Stimulated activated naive CD4-positive, alpha-beta T cell (primary cell): ENCODE results near the gene CALCA.
"Not testable (repeated sequence)": the region's sequence is repeated elsewhere in the genome, so short reads cannot be mapped to it uniquely, and the experiment has no call there.

Experiments used
- DNase-seq, 6 experiments: peaks; one replicate each; lab custom pipeline; 2025; lab: John Stamatoyannopoulos, UW

The CALCA gene, protein sequence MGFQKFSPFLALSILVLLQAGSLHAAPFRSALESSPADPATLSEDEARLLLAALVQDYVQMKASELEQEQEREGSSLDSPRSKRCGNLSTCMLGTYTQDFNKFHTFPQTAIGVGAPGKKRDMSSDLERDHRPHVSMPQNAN

DNA sequence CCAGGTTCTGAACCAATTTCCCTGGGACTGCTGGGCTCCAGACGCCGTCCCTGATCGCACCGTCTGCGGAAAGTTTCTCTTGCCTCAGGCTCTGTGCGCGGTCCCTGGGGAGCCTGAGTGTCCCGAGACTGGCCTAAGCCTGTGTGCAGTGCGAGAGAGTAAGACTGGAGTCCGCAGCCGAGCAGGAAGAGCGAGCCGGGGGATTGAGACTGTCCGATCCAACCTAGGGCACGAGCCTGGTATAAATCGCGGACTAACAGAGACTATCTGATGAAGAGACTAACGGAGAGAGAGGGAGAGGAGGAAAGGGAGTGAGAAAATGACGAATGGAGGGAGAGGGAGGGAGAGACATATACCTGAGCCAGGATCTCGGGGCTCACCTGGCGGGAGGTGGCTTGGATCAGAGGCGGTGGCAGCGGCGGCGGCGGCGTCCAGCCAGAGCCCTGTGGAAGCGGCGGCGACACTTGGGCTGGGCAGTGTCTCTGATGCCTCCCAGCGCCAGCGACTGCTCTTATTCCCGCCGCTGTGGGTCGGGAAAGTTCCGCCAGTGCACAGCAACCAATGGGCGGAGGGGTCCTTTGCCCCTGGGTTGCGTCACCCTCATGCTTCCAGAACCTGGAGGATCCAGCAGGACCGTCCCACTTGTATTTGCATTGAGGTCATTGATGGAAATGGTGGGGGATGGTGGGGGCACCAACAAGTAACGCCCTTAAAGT lies at the start of gene CALCA:
Gene CALCA, minus strand, starts transcription at position 487 of the 716 bp plus-strand sequence. CDS start 1,159 bp downstream, outside the sequence.
- DNase-seq: no peak

DNA sequence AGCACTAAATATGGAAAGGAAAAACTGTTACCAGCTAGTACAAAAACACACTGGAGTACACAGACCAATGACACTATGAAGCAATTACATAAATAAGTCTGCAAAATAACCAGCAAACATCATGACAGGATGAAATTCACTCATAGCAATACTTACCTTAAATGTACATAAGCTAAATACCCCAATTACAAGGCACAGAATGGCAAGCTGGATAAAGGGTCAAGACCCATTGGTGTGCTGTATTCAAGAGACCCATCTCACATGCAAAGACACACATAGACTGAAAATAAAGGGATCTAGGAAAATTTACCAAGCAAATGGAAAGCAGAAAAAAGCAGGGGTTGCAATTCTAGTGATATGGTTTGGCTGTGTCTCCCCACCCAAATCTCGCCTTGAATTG lies 44.0 kb upstream of the CALCA start:
- no peak for DNase-seq

GRCh38 chr11:15011776-15012345 lies 39.7 kb upstream of the CALCA start:
- DNase-seq: no peak

GRCh38 chr11:15010865-15011264 lies 38.7 kb upstream of the CALCA start:
- DNase-seq: no peak

DNA sequence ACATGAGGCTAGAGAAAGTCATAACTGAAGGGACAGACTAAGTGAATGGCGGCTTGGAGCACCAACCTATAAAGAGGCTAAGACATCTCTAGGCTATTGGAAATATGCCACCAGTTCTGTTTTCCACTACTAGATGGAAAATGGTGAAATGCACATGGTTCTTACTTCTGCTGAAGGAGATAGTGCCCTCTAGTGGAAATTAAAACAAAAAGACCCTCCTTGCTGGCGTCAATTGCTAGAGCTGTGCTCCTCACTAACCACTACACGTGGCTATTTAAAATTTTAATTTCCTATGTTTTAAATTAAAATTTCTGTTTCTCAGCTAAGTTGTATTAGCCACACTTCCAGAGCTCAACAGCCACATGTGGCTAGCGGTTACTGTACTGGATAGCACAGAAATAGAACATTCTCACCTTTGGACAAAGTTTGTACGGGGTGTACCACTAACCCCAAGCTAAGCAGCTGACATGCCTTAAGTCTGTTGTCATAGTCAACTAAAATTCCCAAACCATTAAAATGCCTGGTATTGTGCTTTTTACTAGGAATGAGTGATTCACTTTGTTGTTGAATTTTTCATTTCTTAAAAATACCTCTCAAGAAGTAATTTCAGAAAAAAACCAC lies 34.1 kb upstream of the CALCA start:
- DNase-seq: peak in 3 of 6 experiments; percentile 1 to 25 (median 24)

DNA sequence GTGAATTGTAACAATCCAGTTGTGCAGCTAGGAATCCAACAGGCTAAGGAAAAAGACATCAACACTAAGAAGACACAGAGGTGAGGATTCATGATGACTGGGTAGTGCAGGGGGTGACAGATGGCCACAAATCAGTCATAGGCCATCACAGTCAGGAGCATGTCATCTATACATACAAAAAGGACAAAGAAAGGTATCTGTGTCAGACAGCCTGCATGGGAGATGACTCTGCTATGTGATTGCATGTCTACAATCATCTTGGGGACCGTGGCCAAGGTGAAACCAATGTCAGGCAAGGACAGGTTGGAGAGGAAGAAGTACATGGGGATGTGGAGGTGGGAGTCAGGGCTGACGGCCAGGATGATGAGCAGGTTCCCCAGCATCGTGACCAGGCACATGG lies 16.0 kb upstream of the CALCA start:
- DNase-seq: not testable (repeated sequence)

DNA sequence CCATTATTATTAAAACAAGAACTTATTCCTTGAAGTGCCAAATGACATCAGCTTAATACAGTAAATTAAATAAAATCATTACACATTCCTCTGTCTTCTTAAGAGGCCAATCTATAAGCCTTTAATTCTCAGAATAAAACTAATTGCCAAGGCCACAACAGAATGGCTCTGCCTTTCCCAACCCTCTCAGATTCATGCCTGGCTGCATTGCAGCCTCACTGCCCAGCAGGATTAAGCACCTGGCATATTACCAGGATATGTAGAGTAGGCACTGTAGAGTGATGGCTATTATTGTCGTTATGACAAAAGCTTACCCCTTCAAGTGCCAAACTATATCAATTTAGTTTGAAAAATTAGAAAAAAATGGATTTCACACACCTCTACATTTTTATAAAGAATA lies 9.4 kb upstream of the CALCA start:
- no peak for DNase-seq

DNA sequence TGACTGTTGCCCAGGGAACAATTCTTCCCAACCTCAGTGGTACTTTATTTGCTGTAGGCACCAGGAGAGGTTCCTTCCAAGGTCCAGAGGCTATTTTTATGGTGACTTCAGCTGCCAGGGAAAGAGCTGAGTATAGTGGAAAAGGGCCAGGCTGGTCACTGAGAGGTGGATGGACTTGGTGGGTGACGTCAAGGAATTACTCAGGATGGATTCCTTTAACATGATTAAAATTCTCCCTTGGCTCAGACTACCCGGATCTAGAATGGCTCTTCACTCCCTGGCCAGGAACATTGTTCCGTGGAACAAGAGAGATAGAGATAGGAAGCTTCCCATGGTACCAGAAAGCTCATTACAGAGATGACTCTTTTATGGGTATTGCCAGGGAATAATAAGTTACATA lies 8.7 kb upstream of the CALCA start:
- no peak for DNase-seq

- DNase-seq: no peak
These were observed 5.1 kb upstream of the CALCA start for GRCh38 chr11:14977101-14977880.

DNA sequence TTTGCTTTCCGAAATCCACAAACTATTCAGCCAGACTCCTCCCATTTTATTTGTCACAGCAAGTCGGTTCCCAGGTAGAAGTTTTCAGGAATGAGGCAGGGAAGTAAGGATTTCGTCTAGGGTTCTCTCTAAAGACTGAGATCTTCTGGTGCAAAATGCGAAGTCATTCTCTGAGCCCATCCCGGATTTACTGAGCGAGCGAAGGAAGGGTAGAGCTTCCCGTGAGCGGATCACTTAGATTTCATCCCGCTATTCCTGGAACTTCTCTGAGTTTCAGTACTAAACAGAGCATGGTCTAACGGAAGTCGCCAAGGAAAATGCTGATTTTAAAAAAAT lies 3.1 kb upstream of the CALCA start:
- DNase-seq: no peak

DNA sequence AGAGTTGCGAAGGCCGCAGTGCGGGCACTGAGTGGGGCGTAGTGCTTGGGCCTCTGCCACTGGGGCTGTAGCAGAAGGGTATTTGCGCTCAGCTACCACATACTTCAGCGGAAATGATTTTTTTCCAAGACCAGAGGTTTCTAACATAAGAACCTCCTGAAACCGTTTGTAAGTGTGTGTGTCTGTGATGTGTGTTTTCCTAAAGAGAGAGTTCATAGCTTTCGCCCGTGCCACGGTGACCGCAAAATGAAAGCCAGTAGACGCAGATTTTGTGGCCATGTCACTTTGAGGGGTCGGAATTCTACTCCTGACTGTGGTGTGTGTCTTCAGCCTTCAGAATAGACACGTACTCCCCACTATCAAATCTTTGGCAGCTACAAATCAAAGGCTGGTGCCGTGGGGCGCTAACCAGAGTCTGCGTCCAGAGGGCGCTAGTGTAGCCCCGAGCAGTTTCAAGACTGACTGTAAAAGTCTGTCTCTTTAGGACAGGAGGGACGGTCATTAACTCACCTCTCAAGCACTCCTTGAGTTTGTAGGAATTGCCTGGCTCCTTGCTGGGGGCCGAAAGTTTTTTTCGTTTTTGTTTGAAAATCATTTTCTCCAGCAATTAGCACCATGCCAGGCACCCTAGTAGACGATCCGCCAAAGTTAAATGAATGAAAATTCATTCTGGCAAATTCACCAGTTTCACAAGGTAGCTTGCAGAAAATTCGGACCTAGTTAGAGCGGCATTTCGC lies 2.5 kb upstream of the CALCA start:
- DNase-seq: peak in 4 of 6 experiments; percentile 29 to 63 (median 41)

GRCh38 chr11:14973621-14974514 lies 1.7 kb upstream of the CALCA start:
- DNase-seq: peak in 2 of 6 experiments; percentile 44 to 52

DNA sequence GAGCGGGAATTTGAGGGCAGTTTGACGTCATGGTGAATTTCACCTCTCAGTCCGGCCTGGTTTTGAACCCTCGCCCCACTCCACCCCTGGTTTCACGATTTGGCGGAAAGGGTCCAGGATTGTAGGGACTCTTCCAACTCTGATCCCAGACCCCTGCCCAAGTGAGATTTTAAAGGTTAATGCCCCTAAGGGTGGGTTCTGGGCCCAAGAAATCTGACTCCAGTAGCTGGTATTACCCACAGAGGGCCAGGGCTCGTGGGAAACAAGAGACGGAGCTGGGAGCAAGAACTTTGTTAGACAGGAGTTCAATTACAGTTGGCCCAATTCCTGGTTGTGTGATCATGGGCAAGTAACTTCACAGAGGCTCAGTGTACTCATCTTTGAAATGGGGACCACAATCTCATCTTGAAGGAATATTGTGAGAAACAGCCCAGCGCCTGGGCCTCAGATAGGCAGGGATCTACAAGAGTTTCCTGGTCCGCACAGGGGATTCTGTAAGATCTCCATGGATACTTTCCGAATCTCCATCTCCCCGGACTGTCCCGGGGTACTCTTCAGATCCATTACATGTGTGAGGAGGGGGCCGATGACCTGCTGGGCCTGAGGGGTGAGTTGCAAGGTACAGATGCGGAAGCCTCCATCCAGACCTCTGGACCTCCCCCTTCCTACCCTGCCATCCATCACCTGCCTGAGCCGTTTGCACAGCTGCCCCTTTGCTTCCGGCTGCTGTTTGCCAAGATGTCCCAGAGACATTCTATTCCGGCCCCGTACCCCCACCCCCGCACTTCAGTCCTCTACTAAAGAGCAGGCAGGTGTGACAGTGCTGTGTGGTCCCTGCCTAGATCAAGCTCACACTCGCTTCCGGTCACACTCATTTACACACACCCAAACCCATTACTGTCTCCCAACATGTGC lies 687 bp upstream of the CALCA start:
- no peak for DNase-seq

DNA sequence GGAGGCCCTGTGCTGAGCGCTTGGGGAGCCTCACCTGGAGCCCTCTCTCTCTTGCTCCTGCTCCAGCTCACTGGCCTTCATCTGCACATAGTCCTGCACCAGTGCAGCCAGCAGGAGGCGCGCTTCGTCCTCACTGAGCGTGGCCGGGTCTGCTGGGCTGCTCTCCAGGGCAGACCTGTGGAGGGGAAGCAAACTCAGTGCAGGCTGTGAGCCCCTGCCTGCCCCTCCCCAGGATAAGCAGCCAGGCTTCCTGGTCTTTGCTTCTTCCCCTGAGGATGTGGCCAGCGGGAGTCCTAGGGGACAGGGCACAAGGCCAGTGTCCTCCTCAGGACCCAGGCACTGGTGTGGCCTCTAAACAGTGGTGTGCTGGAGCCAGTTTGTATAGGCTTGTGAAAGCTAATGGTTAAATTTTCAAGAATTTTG lies 2.2 kb downstream of the CALCA start:
- DNase-seq: peak in 4 of 6 experiments; percentile 9 to 18 (median 14)

GRCh38 chr11:14967581-14968243 lies 4.4 kb downstream of the CALCA start:
- no peak for DNase-seq

DNA sequence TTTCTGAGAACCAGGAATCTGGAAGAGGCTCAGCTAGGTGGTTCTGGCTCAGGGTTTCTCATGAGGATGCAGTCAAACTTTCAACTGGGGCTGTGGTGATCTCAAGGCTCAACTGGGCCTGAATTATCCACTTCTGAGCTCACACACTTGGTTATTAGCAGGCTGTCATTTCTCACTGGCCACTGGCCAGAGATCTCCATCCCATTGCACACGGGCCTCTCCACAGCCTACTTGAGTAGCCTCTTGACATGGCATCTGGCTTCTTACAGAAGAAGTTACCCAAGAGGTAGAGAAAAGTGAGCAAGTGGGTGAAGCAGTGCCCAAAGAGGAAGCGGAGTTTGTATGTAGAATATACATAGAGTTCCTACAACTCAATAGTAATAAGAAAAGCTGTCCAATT lies 16.0 kb downstream of the CALCA start:
- DNase-seq: no peak

DNA sequence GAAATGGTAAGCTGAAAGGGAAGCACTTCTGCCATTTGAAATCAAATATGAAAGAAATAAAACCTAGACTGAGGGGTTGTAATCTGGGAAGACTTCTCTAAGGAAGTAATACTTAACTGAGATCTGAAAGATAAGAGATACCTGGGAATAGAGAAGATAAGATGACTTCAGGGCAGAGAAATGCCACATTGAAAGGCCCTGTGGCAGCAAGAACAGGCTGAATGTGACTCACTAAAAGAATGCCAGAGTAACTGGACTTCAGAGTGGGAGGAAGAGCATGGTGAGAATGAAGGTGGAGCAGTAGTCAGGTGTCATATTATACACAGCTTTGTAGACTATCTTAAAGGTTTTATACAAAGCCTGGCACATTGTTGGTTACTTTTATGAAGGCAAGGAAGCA lies 17.6 kb downstream of the CALCA start:
- DNase-seq: no peak

GRCh38 chr11:14953904-14954303 lies 18.2 kb downstream of the CALCA start:
- no peak for DNase-seq
